ENCODE measurements around the gene CLPTM1.
"Not testable (repeated sequence)": the region's sequence is repeated elsewhere in the genome, so short reads cannot be mapped to it uniquely, and the experiment has no call there.

CLPTM1 gene

GRCh38 chr19:44954649-44955504 is at the start of gene CLPTM1:
Gene CLPTM1 (plus strand): TSS chr19:44955380. CDS start chr19:44955396, 16 bp downstream.
- peak; percentile 95 for DNase-seq (ENCODE audit: low read depth)

GRCh38 chr19:44905437-44906160 is 49.6 kb upstream of the CLPTM1 start, which contains the start of gene APOE:
Gene APOE (plus strand): TSS chr19:44905796. CDS start chr19:44906625, 829 bp downstream.
- no peak for DNase-seq (ENCODE audit: low read depth)

- no peak for DNase-seq (ENCODE audit: low read depth)
These were observed 47.6 kb upstream of the CLPTM1 start for GRCh38 chr19:44907613-44908012.

- no peak for DNase-seq (ENCODE audit: low read depth)
These were observed 46.9 kb upstream of the CLPTM1 start for GRCh38 chr19:44908074-44908835.

- DNase-seq (ENCODE audit: low read depth) = no peak
These were observed 46.3 kb upstream of the CLPTM1 start for GRCh38 chr19:44908836-44909261.

GRCh38 chr19:44909775-44910174 is 45.4 kb upstream of the CLPTM1 start:
- no peak for DNase-seq (ENCODE audit: low read depth)

GRCh38 chr19:44911896-44912295 is 43.3 kb upstream of the CLPTM1 start:
- DNase-seq (ENCODE audit: low read depth) = not testable (repeated sequence)

GRCh38 chr19:44912854-44913253 is 42.3 kb upstream of the CLPTM1 start:
- no peak for DNase-seq (ENCODE audit: low read depth)

- DNase-seq (ENCODE audit: low read depth) = not testable (repeated sequence)
These were observed 41.4 kb upstream of the CLPTM1 start for GRCh38 chr19:44913512-44914432.

GRCh38 chr19:44914433-44915206 is 40.6 kb upstream of the CLPTM1 start, which contains the start of gene APOC1:
Gene APOC1 (plus strand): TSS chr19:44914608. CDS start chr19:44914892, 284 bp downstream.
- DNase-seq (ENCODE audit: low read depth) = peak; percentile 55

- DNase-seq (ENCODE audit: low read depth) = no peak
These were observed 30.9 kb upstream of the CLPTM1 start for GRCh38 chr19:44924243-44924725.

GRCh38 chr19:44925114-44925891 is 29.9 kb upstream of the CLPTM1 start:
- DNase-seq (ENCODE audit: low read depth) = no peak

- not testable (repeated sequence) for DNase-seq (ENCODE audit: low read depth)
These were observed 28.7 kb upstream of the CLPTM1 start for GRCh38 chr19:44926245-44927077.

- no peak for DNase-seq (ENCODE audit: low read depth)
These were observed 27.4 kb upstream of the CLPTM1 start for GRCh38 chr19:44927746-44928145.

- no peak for DNase-seq (ENCODE audit: low read depth)
These were observed 25.1 kb upstream of the CLPTM1 start for GRCh38 chr19:44930088-44930487.

GRCh38 chr19:44931541-44931940 is 23.6 kb upstream of the CLPTM1 start:
- DNase-seq (ENCODE audit: low read depth) = no peak

- no peak for DNase-seq (ENCODE audit: low read depth)
These were observed 15.5 kb upstream of the CLPTM1 start for GRCh38 chr19:44939668-44940067.

GRCh38 chr19:44942067-44942571 is 13.1 kb upstream of the CLPTM1 start, which contains the start of gene APOC4:
Gene APOC4 (plus strand): TSS chr19:44942237. CDS start chr19:44942278, 41 bp downstream.
- DNase-seq (ENCODE audit: low read depth) = no peak

Data from stimulated activated CD8-positive, alpha-beta memory T cell treated with anti-CD3 and anti-CD28 coated beads, Interleukin-12 subunit alpha, Interleukin-12 subunit beta, amount 100 ng/mL, for 4 hours (primary cell).